B cell (primary cell): ENCODE results near the gene OASL. TPM values are rescaled to one million over a fixed set of nuclear protein-coding genes. Genes with fewer than 3 reads are reported as not detected.

Source experiments
- ATAC-seq: fragments of 200-7000 bp; cut with Tn5 transposase; one replicate; pipeline ENCODE4 v1.10.0; 2021; ENCODE audit warnings: low read depth, mild to moderate bottlenecking, moderate number of reproducible peaks, moderate library complexity
- CTCF ChIA-PET: fragments of 350-600 bp; sonication (Branson Sonifier 250); formaldehyde crosslinking; loops from one replicate; lab custom pipeline; 2021; ENCODE audit warnings: antibody characterized with exemption, inconsistent platforms; lab: Charles Lee
- POLR2A ChIA-PET: fragments of 350-600 bp; sonication (Branson Sonifier 250); formaldehyde crosslinking; loops from one replicate; lab custom pipeline; 2021; ENCODE audit warnings: antibody characterized with exemption; lab: Charles Lee
- DNase-seq: peaks from one replicate; pipeline ENCODE4 v3.0.0; 2013
- H2AFZ ChIP-seq: 2 replicates; pipeline ENCODE4 v1.6.1; 2012; ENCODE audit warnings: mild to moderate bottlenecking, low read depth, low read length; ENCODE audit not compliant: insufficient read depth, poor library complexity, severe bottlenecking
- H3K27ac ChIP-seq, 2 donors: 1 replicate in 1 of 2; 2 replicates in 1 of 2; pipeline ENCODE4 v1.5.1; 2012 to 2013; ENCODE audit warnings: low read length in 2 of 2, mild to moderate bottlenecking in 2 of 2, moderate library complexity in 1 of 2
- H3K27me3 ChIP-seq, 4 experiments: fragments of 200-600 bp in 1 of 4; sonication (generic) in 1 of 4; replicated peaks in 1 of 4; 1 replicate in 2 of 4; 2 replicates in 2 of 4; pipeline versions ENCODE4 v1.6.1 to v1.7.0; 2013 to 2016; ENCODE audit warnings: low read length in 3 of 4, mild to moderate bottlenecking in 2 of 4, mixed read lengths in 1 of 4, moderate library complexity in 1 of 4; ENCODE audit not compliant: insufficient read depth in 4 of 4, control insufficient read depth in 3 of 4; ENCODE audit errors: control extremely low read depth in 1 of 4
- H3K36me3 ChIP-seq, 2 experiments: replicated peaks in 1 of 2; 1 replicate in 1 of 2; 2 replicates in 1 of 2; pipeline versions ENCODE4 v1.6.1 to v1.7.1; 2013; ENCODE audit warnings: low read length in 1 of 2; ENCODE audit not compliant: insufficient read depth in 2 of 2, control insufficient read depth in 1 of 2; ENCODE audit errors: control extremely low read depth in 1 of 2, extremely low read depth in 1 of 2
- H3K4me1 ChIP-seq, 2 donors: fragments of 200-600 bp in 1 of 2; sonication (generic) in 1 of 2; 1 replicate in 1 of 2; 2 replicates in 1 of 2; pipeline versions ENCODE4 v1.5.1 to v1.6.1; 2013 to 2017; ENCODE audit warnings: low read length in 2 of 2; ENCODE audit not compliant: control insufficient read depth in 2 of 2, insufficient read depth in 2 of 2
- H3K4me2 ChIP-seq: replicated peaks from 2 replicates; pipeline ENCODE3; 2012; ENCODE audit warnings: mild to moderate bottlenecking, low read depth, low read length; ENCODE audit not compliant: poor library complexity, severe bottlenecking
- H3K4me3 ChIP-seq, 5 experiments: fragments of 200-600 bp in 1 of 5; sonication (generic) in 1 of 5; 1 replicate in 3 of 5; 2 replicates in 2 of 5; pipeline versions ENCODE4 v1.5.1 to v1.7.0; 2011 to 2016; ENCODE audit warnings: low read length in 4 of 5, mild to moderate bottlenecking in 4 of 5, low read depth in 2 of 5, control low read depth in 1 of 5, moderate library complexity in 1 of 5; ENCODE audit not compliant: insufficient read depth in 1 of 5; ENCODE audit errors: control extremely low read depth in 1 of 5, extremely low read depth in 1 of 5
- H3K79me2 ChIP-seq: fragments of 200-600 bp; sonication (generic); one replicate; pipeline ENCODE4 v1.6.0; 2016; ENCODE audit warnings: low read length; ENCODE audit not compliant: control insufficient read depth, insufficient read depth
- H3K9ac ChIP-seq: fragments of 200-600 bp; sonication (generic); 2 replicates; pipeline ENCODE4 v1.6.1; 2017; ENCODE audit warnings: mild to moderate bottlenecking, low read length, moderate library complexity
- H3K9me3 ChIP-seq, 3 donors: one replicate each; pipeline versions ENCODE4 v1.6.1 to v1.7.1; 2013; ENCODE audit warnings: low read length in 2 of 3; ENCODE audit not compliant: control insufficient read depth in 2 of 3, insufficient read depth in 1 of 3; ENCODE audit errors: control extremely low read depth in 1 of 3
- H4K20me1 ChIP-seq: 2 replicates; pipeline ENCODE4 v1.6.0; 2012; ENCODE audit warnings: mild to moderate bottlenecking, low read length; ENCODE audit not compliant: insufficient read depth, control insufficient read depth, poor library complexity, severe bottlenecking
- H3K27ac Mint-ChIP-seq: one replicate; pipeline ENCODE4 v1.8.0; 2021; ENCODE audit warnings: mixed read lengths
- H3K27me3 Mint-ChIP-seq: one replicate; pipeline ENCODE4 v1.8.0; 2021; ENCODE audit warnings: mixed read lengths
- H3K4me1 Mint-ChIP-seq: one replicate; pipeline ENCODE4 v1.8.0; 2021; ENCODE audit warnings: mixed read lengths
- H3K4me3 Mint-ChIP-seq: one replicate; pipeline ENCODE4 v1.8.0; 2021; ENCODE audit warnings: mixed read lengths
- H3K9me3 Mint-ChIP-seq: one replicate; pipeline ENCODE4 v1.8.0; 2022; ENCODE audit warnings: mixed read lengths; ENCODE audit not compliant: insufficient read depth
- EZH2 ChIP-seq: IDR thresholded peaks from 2 replicates; pipeline ENCODE4 v1.6.1; 2012; ENCODE audit warnings: borderline replicate concordance, low read depth, mild to moderate bottlenecking, moderate library complexity, low read length; ENCODE audit not compliant: insufficient read depth, poor library complexity, severe bottlenecking
- WGBS: methylation state at CpG from one replicate; pipeline ENCODE4 v1.1.5; 2013; ENCODE audit warnings: missing lambda C conversion rate; ENCODE audit not compliant: insufficient coverage; 5-methylcytosine and 5-hydroxymethylcytosine counted together
- intact Hi-C: fragments of 100-400 bp; cut with micrococcal nuclease; formaldehyde crosslinking; loops from one replicate; pipeline ENCODE4 v1.10.0; 2022
- polyA plus RNA-seq: library from polyadenylated mRNA; depleted of rRNA; stranded (reverse); fragments of >200 nt; gene quantifications from 2 replicates; pipeline ENCODE4 v1.2.3, GENCODE V29; 2012
- total RNA-seq, 2 donors: library from RNA; stranded (reverse); fragments of 120-200 nt in 1 of 2; gene quantifications; 1 replicate in 1 of 2; 2 replicates in 1 of 2; pipeline versions ENCODE4 v1.2.3 to v1.2.4, GENCODE V29; 2013 to 2022
- TF ChIP-seq, protein P1 (sequence below): fragments of 200-600 bp; IDR thresholded peaks from one replicate; pipeline ENCODE4 v1.8.0; 2022; ENCODE audit warnings: antibody characterized with exemption, mild to moderate bottlenecking

Gene OASL
- total and polyA plus RNA-seq, 2 donors (not counting 1 experiment from before 2014, with no cell fraction given): 0.18 to 1.1 TPM

- H3K27me3 Mint-ChIP-seq: peaks cover 33% of the 10 kb centered on the region
- WGBS: 65% methylated on average over 2 of the region's 10 CpGs
- H2AFZ ChIP-seq: no peak overlapping the region
- ChIA-PET CTCF (no interaction called here), POLR2A (no interaction called here)
- H3K27ac ChIP-seq: no peak overlapping the region
- H3K4me1 Mint-ChIP-seq: no peaks in the 10 kb centered on the region
- no peak overlapping the region for H3K4me3 ChIP-seq
- no peaks in the 10 kb centered on the region for H3K36me3 ChIP-seq
- DNase-seq: no peak
- TF ChIP-seq, protein P1, sequence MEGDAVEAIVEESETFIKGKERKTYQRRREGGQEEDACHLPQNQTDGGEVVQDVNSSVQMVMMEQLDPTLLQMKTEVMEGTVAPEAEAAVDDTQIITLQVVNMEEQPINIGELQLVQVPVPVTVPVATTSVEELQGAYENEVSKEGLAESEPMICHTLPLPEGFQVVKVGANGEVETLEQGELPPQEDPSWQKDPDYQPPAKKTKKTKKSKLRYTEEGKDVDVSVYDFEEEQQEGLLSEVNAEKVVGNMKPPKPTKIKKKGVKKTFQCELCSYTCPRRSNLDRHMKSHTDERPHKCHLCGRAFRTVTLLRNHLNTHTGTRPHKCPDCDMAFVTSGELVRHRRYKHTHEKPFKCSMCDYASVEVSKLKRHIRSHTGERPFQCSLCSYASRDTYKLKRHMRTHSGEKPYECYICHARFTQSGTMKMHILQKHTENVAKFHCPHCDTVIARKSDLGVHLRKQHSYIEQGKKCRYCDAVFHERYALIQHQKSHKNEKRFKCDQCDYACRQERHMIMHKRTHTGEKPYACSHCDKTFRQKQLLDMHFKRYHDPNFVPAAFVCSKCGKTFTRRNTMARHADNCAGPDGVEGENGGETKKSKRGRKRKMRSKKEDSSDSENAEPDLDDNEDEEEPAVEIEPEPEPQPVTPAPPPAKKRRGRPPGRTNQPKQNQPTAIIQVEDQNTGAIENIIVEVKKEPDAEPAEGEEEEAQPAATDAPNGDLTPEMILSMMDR: no peak
- no peak for TF ChIP-seq EZH2
- peaks cover 0 to 43% (median 3%) of the 10 kb centered on the region in 4 experiments for H3K27me3 ChIP-seq
- H3K4me1 ChIP-seq: no peaks in the 10 kb centered on the region
- no peaks in the 10 kb centered on the region for H3K9me3 Mint-ChIP-seq
- no peak overlapping the region for H3K27ac Mint-ChIP-seq
- no peaks in the 10 kb centered on the region for H3K79me2 ChIP-seq
- no peaks in the 10 kb centered on the region for H4K20me1 ChIP-seq
- H3K4me3 Mint-ChIP-seq: no peak overlapping the region
- peaks cover 0 to 3% (median 0%) of the 10 kb centered on the region in 3 donors for H3K9me3 ChIP-seq
- ATAC-seq: no peak
- no peak overlapping the region for H3K9ac ChIP-seq
- intact Hi-C loops: no loop called here
- H3K4me2 ChIP-seq: no peak overlapping the region
Measured at GRCh38 chr12:121030576-121031212, 8.4 kb downstream of the OASL start.

DNA sequence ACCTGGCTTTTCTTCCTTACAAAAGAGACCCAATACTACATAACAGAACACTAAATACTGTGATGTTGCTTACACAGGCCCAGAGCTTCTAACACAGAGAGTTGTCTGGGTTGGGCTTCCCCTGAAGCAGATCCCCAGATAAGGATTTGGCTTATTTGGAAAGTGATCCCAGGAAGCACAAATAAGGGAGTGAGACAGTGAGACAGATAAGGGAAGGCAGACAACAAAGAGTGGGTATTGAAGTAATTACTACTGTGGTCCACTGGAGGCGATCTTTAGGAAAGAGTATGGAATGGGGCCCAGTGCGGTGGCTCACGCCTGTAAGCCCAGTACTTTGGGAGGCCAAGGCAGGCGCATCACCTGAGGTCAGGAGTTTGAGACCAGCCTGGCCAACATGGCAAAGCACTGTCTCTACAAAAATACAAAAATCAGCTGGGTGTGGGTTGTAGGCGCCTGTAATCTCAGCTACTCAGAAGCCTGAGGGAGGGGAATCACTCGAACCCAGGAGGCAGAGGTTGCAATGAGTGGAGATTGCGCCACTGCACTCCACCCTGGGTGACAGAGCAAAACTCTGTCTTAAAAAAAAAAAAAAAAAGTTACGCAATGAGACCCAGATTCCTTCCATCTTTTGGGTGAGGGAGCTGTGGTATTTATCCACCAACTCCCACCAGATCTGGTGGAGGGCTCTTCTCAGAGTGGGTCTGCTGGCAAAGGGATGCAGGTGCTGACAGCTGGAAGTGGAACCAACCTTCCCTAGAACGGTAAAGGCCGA, 12.6 kb downstream of the OASL start:
- ATAC-seq (no peak), DNase-seq (no peak)
- Histone ChIP-seq H3K9ac (no peak overlapping the region), H3K4me1 (no peaks in the 10 kb centered on the region), H3K36me3 (no peaks in the 10 kb centered on the region), H3K27ac (no peak overlapping the region), H3K27me3 (peaks cover 0 to 9% (median 0%) of the 10 kb centered on the region in 4 experiments), H3K79me2 (no peaks in the 10 kb centered on the region), H3K4me3 (no peak overlapping the region), H3K4me2 (no peak overlapping the region), H3K9me3 (no peaks in the 10 kb centered on the region), H4K20me1 (no peaks in the 10 kb centered on the region), H2AFZ (no peak overlapping the region)
- ChIA-PET CTCF (no interaction called here), POLR2A (interaction anchor here (0.5 kb wide), 1 partner anchor 474 kb away, joined by 3 read pairs; no protein-coding TSS in a partner anchor)
- peaks cover 19% of the 10 kb centered on the region for H3K27me3 Mint-ChIP-seq
- WGBS: 98% methylated on average over 5 of the region's 10 CpGs
- H3K27ac Mint-ChIP-seq: peak overlapping the region; percentile 4
- H3K4me3 Mint-ChIP-seq: no peak overlapping the region
- no peaks in the 10 kb centered on the region for H3K9me3 Mint-ChIP-seq
- intact Hi-C loops: no loop called here
- TF ChIP-seq EZH2: no peak
- TF ChIP-seq, protein P1: no peak
- H3K4me1 Mint-ChIP-seq: no peaks in the 10 kb centered on the region
